H9 (cell line): ENCODE data around the gene MATN1. TPM values are rescaled to one million over a fixed set of nuclear protein-coding genes. Genes with fewer than 3 reads are reported as not detected.

ENCODE experiments used
- DNase-seq: peaks from one replicate; pipeline ENCODE4 v3.0.0-alpha.2; 2017
- H2AFZ ChIP-seq: one replicate; pipeline ENCODE4 v1.6.1; 2013; ENCODE audit warnings: mild to moderate bottlenecking, low read length, control low read depth, moderate library complexity
- H2AK5ac ChIP-seq: 2 replicates; pipeline ENCODE4 v1.6.1; 2013; ENCODE audit warnings: low read length, control low read depth, mixed read lengths; ENCODE audit not compliant: insufficient read length
- H2BK120ac ChIP-seq: one replicate; pipeline ENCODE4 v1.6.1; 2013; ENCODE audit warnings: low read depth, mild to moderate bottlenecking, low read length, control low read depth, inconsistent platforms; ENCODE audit not compliant: poor library complexity, severe bottlenecking
- H2BK12ac ChIP-seq: 2 replicates; pipeline ENCODE4 v1.6.1; 2013; ENCODE audit warnings: low read length, control low read depth, mixed read lengths, low read depth; ENCODE audit not compliant: insufficient read length
- H2BK15ac ChIP-seq: 2 replicates; pipeline ENCODE4 v1.6.1; 2013; ENCODE audit warnings: low read depth, low read length, control low read depth
- H2BK20ac ChIP-seq: one replicate; pipeline ENCODE4 v1.6.1; 2013; ENCODE audit warnings: low read depth, mild to moderate bottlenecking, low read length, control low read depth, inconsistent platforms; ENCODE audit not compliant: poor library complexity, severe bottlenecking
- H2BK5ac ChIP-seq: 2 replicates; pipeline ENCODE4 v1.6.1; 2013; ENCODE audit warnings: low read length, control low read depth, mixed read lengths; ENCODE audit not compliant: insufficient read length
- H3K14ac ChIP-seq: 2 replicates; pipeline ENCODE4 v1.6.1; 2013; ENCODE audit warnings: low read length, control low read depth; ENCODE audit not compliant: insufficient read depth
- H3K18ac ChIP-seq: 2 replicates; pipeline ENCODE4 v1.6.1; 2013; ENCODE audit warnings: low read depth, mild to moderate bottlenecking, mixed read lengths, low read length, control low read depth; ENCODE audit not compliant: insufficient read length
- H3K23ac ChIP-seq: 2 replicates; pipeline ENCODE4 v1.6.1; 2013; ENCODE audit warnings: low read length, control low read depth, mixed read lengths, low read depth; ENCODE audit not compliant: insufficient read length
- H3K23me2 ChIP-seq: 2 replicates; pipeline ENCODE4 v1.6.1; 2013; ENCODE audit warnings: low read depth, mild to moderate bottlenecking, mixed read lengths, low read length, control low read depth; ENCODE audit not compliant: insufficient read length, poor library complexity, severe bottlenecking
- H3K27ac ChIP-seq: 2 replicates; pipeline ENCODE4 v1.5.1; 2013; ENCODE audit warnings: low read length, control low read depth, mixed read lengths, low read depth; ENCODE audit not compliant: insufficient read length
- H3K27me3 ChIP-seq: 2 replicates; pipeline ENCODE4 v1.6.1; 2013; ENCODE audit warnings: low read length, control low read depth, inconsistent platforms; ENCODE audit not compliant: insufficient read depth
- H3K4ac ChIP-seq: 2 replicates; pipeline ENCODE4 v1.6.1; 2013; ENCODE audit warnings: low read depth, mild to moderate bottlenecking, control low read depth, inconsistent platforms, low read length, moderate library complexity
- H3K4me1 ChIP-seq: 2 replicates; pipeline ENCODE4 v1.6.1; 2013; ENCODE audit warnings: low read length, control low read depth, inconsistent platforms; ENCODE audit not compliant: insufficient read depth
- H3K4me2 ChIP-seq: 2 replicates; pipeline ENCODE4 v1.6.1; 2013; ENCODE audit warnings: low read length, control low read depth, mixed read lengths; ENCODE audit not compliant: insufficient read length, insufficient read depth
- H3K56ac ChIP-seq: 2 replicates; pipeline ENCODE4 v1.6.1; 2013; ENCODE audit warnings: low read depth, mild to moderate bottlenecking, mixed read lengths, low read length, control low read depth; ENCODE audit not compliant: insufficient read length
- H3K79me1 ChIP-seq: 2 replicates; pipeline ENCODE4 v1.6.1; 2013; ENCODE audit warnings: low read depth, mild to moderate bottlenecking, moderate library complexity, low read length, control low read depth, inconsistent platforms; ENCODE audit not compliant: insufficient read depth, poor library complexity, severe bottlenecking
- H3K79me2 ChIP-seq: 2 replicates; pipeline ENCODE4 v1.6.1; 2013; ENCODE audit warnings: low read length, control low read depth, inconsistent platforms; ENCODE audit not compliant: insufficient read depth
- H3K9ac ChIP-seq: 2 replicates; pipeline ENCODE4 v1.6.1; 2013; ENCODE audit warnings: low read length, control low read depth, mixed read lengths; ENCODE audit not compliant: insufficient read length; ENCODE audit errors: extremely low read depth
- H3K9me3 ChIP-seq: one replicate; pipeline ENCODE4 v1.6.1; 2013; ENCODE audit warnings: low read depth, low read length, inconsistent platforms; ENCODE audit not compliant: control insufficient read depth
- H3T11ph ChIP-seq: one replicate; pipeline ENCODE4 v1.6.1; 2013; ENCODE audit warnings: mild to moderate bottlenecking, low read length, control low read depth, inconsistent platforms
- H4K20me1 ChIP-seq: one replicate; pipeline ENCODE4 v1.6.1; 2013; ENCODE audit not compliant: control insufficient read depth, insufficient read length, insufficient read depth
- H4K5ac ChIP-seq: 2 replicates; pipeline ENCODE4 v1.6.1; 2013; ENCODE audit warnings: low read depth, mild to moderate bottlenecking, mixed read lengths, low read length, control low read depth; ENCODE audit not compliant: insufficient read length
- H4K8ac ChIP-seq: replicated peaks from 2 replicates; pipeline ENCODE4 v1.6.1; 2013; ENCODE audit warnings: low read length, control low read depth, mixed read lengths, low read depth; ENCODE audit not compliant: insufficient read length
- H4K91ac ChIP-seq: 2 replicates; pipeline ENCODE4 v1.6.1; 2013; ENCODE audit warnings: low read depth, mild to moderate bottlenecking, moderate library complexity, mixed read lengths, low read length, control low read depth; ENCODE audit not compliant: insufficient read length
- H3K27ac Mint-ChIP-seq, 3 experiments: 2 replicates in 2 of 3; 3 replicates in 1 of 3; pipeline ENCODE4 v1.8.0; 2020 to 2021; ENCODE audit warnings: mixed read lengths in 3 of 3, mild to moderate bottlenecking in 1 of 3, moderate library complexity in 1 of 3
- H3K27me3 Mint-ChIP-seq: 2 replicates; pipeline ENCODE4 v1.8.0; 2021; ENCODE audit warnings: low read depth, mild to moderate bottlenecking, moderate library complexity, mixed read lengths
- H3K36me3 Mint-ChIP-seq, 3 experiments: 2 replicates in 2 of 3; 3 replicates in 1 of 3; pipeline ENCODE4 v1.8.0; 2020 to 2021; ENCODE audit warnings: low read depth in 3 of 3, mixed read lengths in 3 of 3; ENCODE audit not compliant: insufficient read depth in 1 of 3
- H3K4me1 Mint-ChIP-seq, 2 experiments: 2 replicates each; pipeline ENCODE4 v1.8.0; 2020; ENCODE audit warnings: mixed read lengths in 2 of 2
- H3K4me3 Mint-ChIP-seq, 2 experiments: 2 replicates in 1 of 2; 3 replicates in 1 of 2; pipeline ENCODE4 v1.8.0; 2020 to 2021; ENCODE audit warnings: mild to moderate bottlenecking in 2 of 2, mixed read lengths in 2 of 2, moderate library complexity in 1 of 2
- H3K9me3 Mint-ChIP-seq, 2 experiments: 2 replicates in 1 of 2; 3 replicates in 1 of 2; pipeline ENCODE4 v1.8.0; 2020; ENCODE audit warnings: mild to moderate bottlenecking in 2 of 2, mixed read lengths in 2 of 2, moderate library complexity in 1 of 2
- CTCF ChIP-seq: fragments of 200-600 bp; sonication (generic); conservative IDR thresholded peaks from 3 replicates; pipeline ENCODE4 v1.8.0; 2021; ENCODE audit warnings: antibody characterized with exemption, mild to moderate bottlenecking
- WGBS: extraction: QIAGEN DNeasy Blood & Tissue Kit; methylation state at CpG from one replicate; pipeline ENCODE4 v1.1.7; 2013; ENCODE audit warnings: missing lambda C conversion rate, low lambda C conversion rate, mixed read lengths; ENCODE audit not compliant: insufficient read length; ENCODE audit errors: extremely low coverage; 5-methylcytosine and 5-hydroxymethylcytosine counted together
- total RNA-seq: library from RNA; stranded (reverse); gene quantifications from 2 replicates; pipeline ENCODE4 v1.2.1, GENCODE V29; 2021

Gene MATN1
- total RNA-seq, 1 experiment from 2014 or later = not detected

GRCh38 chr1:30713311-30713710 is 10.1 kb downstream of the MATN1 start:
- H2BK120ac ChIP-seq = no peak overlapping the region
- H3K4me1 ChIP-seq = no peaks in the 10 kb centered on the region
- no peak overlapping the region for H3K4me3 Mint-ChIP-seq
- H3K79me2 ChIP-seq = no peaks in the 10 kb centered on the region
- no peaks in the 10 kb centered on the region for H3K79me1 ChIP-seq
- no peak overlapping the region for H3K23ac ChIP-seq
- no peak overlapping the region for H2BK5ac ChIP-seq
- H3K36me3 Mint-ChIP-seq = peaks cover 4 to 14% (median 9%) of the 10 kb centered on the region in 3 experiments; a peak in 5 of 7 replicates
- H3K14ac ChIP-seq = no peak overlapping the region; the same call in 1 of the 2 replicates
- no peak overlapping the region for H3K18ac ChIP-seq
- WGBS = no CpG with 5 or more reads among the region's 12 CpGs
- no peaks in the 10 kb centered on the region for H3K27me3 ChIP-seq
- H2AFZ ChIP-seq = no peak overlapping the region
- no peaks in the 10 kb centered on the region for H4K20me1 ChIP-seq
- no peak overlapping the region for H3K9ac ChIP-seq
- H4K91ac ChIP-seq = no peak overlapping the region
- H3K56ac ChIP-seq = no peak overlapping the region
- H2AK5ac ChIP-seq = no peak overlapping the region
- no peak overlapping the region for H2BK12ac ChIP-seq
- H4K8ac ChIP-seq = no peak overlapping the region
- no peak for TF ChIP-seq CTCF
- H3K4ac ChIP-seq = no peak overlapping the region
- no peak overlapping the region for H3K27ac ChIP-seq
- no peaks in the 10 kb centered on the region for H3K23me2 ChIP-seq
- peaks cover 23 to 25% of the 10 kb centered on the region in 2 experiments for H3K9me3 Mint-ChIP-seq
- H3K4me2 ChIP-seq = no peak overlapping the region
- no peak overlapping the region for H4K5ac ChIP-seq
- no peaks in the 10 kb centered on the region for H3K9me3 ChIP-seq
- no peak for DNase-seq
- peaks cover 17% of the 10 kb centered on the region for H3K27me3 Mint-ChIP-seq
- no peaks in the 10 kb centered on the region for H3K4me1 Mint-ChIP-seq
- no peak overlapping the region for H2BK20ac ChIP-seq
- H3T11ph ChIP-seq = no peak overlapping the region
- H3K27ac Mint-ChIP-seq = peak overlapping the region in 1 of 3 experiments; percentile 15; a peak in 1 of 7 replicates
- H2BK15ac ChIP-seq = no peak overlapping the region
